Natural killer cell (primary cell): ENCODE results near the gene MICA. TPM values are rescaled to one million over a fixed set of nuclear protein-coding genes. Genes with fewer than 3 reads are reported as not detected.

Source experiments
- ATAC-seq, 3 donors: fragments of 150-1000 bp in 2 of 3; fragments of 200-7000 bp in 1 of 3; cut with Tn5 transposase; 1 replicate in 1 of 3; 2 replicates in 2 of 3; pipeline ENCODE4 v1.10.0; 2021; ENCODE audit warnings: mild to moderate bottlenecking in 2 of 3, moderate library complexity in 2 of 3
- DNase-seq, 2 donors: peaks; one replicate each; pipeline versions ENCODE4 v3.0.0 to v3.0.0-alpha.2; 2013 to 2021; ENCODE audit warnings: mixed read lengths in 1 of 2
- H3K27ac ChIP-seq: one replicate; pipeline ENCODE4 v1.5.1; 2013; ENCODE audit warnings: mild to moderate bottlenecking, low read length
- H3K27me3 ChIP-seq: one replicate; pipeline ENCODE4 v1.6.1; 2013; ENCODE audit warnings: low read length; ENCODE audit not compliant: control insufficient read depth, insufficient read depth
- H3K36me3 ChIP-seq: one replicate; pipeline ENCODE4 v1.6.1; 2013; ENCODE audit warnings: low read length; ENCODE audit not compliant: control insufficient read depth, insufficient read depth
- H3K4me1 ChIP-seq: one replicate; pipeline ENCODE4 v1.6.1; 2013; ENCODE audit warnings: low read length; ENCODE audit not compliant: control insufficient read depth, insufficient read depth
- H3K4me3 ChIP-seq: one replicate; pipeline ENCODE4 v1.5.1; 2013; ENCODE audit warnings: low read length
- H3K9me3 ChIP-seq: one replicate; pipeline ENCODE4 v1.6.1; 2013; ENCODE audit warnings: low read length; ENCODE audit not compliant: control insufficient read depth, insufficient read depth
- H3K27ac Mint-ChIP-seq, 2 donors: one replicate each; pipeline ENCODE4 v1.8.0; 2022; ENCODE audit warnings: mild to moderate bottlenecking in 2 of 2, mixed read lengths in 2 of 2, moderate library complexity in 1 of 2
- H3K27me3 Mint-ChIP-seq, 2 donors: one replicate each; pipeline ENCODE4 v1.8.0; 2022; ENCODE audit warnings: low read depth in 2 of 2, mixed read lengths in 2 of 2
- H3K36me3 Mint-ChIP-seq: one replicate; pipeline ENCODE4 v1.8.0; 2022; ENCODE audit warnings: mixed read lengths
- H3K4me1 Mint-ChIP-seq, 2 donors: one replicate each; pipeline ENCODE4 v1.8.0; 2022; ENCODE audit warnings: mixed read lengths in 2 of 2
- H3K4me3 Mint-ChIP-seq: one replicate; pipeline ENCODE4 v1.8.0; 2022; ENCODE audit warnings: mild to moderate bottlenecking, moderate library complexity, mixed read lengths
- H3K9me3 Mint-ChIP-seq, 2 donors: one replicate each; pipeline ENCODE4 v1.8.0; 2022; ENCODE audit warnings: mixed read lengths in 2 of 2
- WGBS: methylation state at CpG from one replicate; pipeline ENCODE4 v1.1.7; 2013; ENCODE audit warnings: missing lambda C conversion rate; ENCODE audit not compliant: insufficient coverage; 5-methylcytosine and 5-hydroxymethylcytosine counted together
- intact Hi-C: fragments of 100-400 bp; cut with micrococcal nuclease; formaldehyde crosslinking; loops from one replicate; pipeline ENCODE4 v1.14.2; 2022
- total RNA-seq, 4 donors: library from RNA; stranded (reverse); fragments of 120-200 nt in 1 of 4; gene quantifications; one replicate each; pipeline versions ENCODE4 v1.2.3 to v1.2.4, GENCODE V29; 2013 to 2022
- TF ChIP-seq, protein P1 (sequence below): fragments of 200-600 bp; IDR thresholded peaks from one replicate; pipeline ENCODE4 v1.8.0; 2022; ENCODE audit warnings: antibody characterized with exemption

The MICA gene
- total RNA-seq, 3 donors from 2014 or later (not counting 1 experiment from before 2014, with no cell fraction given) = 9.3 to 19.7 (median 11.4) TPM

DNA sequence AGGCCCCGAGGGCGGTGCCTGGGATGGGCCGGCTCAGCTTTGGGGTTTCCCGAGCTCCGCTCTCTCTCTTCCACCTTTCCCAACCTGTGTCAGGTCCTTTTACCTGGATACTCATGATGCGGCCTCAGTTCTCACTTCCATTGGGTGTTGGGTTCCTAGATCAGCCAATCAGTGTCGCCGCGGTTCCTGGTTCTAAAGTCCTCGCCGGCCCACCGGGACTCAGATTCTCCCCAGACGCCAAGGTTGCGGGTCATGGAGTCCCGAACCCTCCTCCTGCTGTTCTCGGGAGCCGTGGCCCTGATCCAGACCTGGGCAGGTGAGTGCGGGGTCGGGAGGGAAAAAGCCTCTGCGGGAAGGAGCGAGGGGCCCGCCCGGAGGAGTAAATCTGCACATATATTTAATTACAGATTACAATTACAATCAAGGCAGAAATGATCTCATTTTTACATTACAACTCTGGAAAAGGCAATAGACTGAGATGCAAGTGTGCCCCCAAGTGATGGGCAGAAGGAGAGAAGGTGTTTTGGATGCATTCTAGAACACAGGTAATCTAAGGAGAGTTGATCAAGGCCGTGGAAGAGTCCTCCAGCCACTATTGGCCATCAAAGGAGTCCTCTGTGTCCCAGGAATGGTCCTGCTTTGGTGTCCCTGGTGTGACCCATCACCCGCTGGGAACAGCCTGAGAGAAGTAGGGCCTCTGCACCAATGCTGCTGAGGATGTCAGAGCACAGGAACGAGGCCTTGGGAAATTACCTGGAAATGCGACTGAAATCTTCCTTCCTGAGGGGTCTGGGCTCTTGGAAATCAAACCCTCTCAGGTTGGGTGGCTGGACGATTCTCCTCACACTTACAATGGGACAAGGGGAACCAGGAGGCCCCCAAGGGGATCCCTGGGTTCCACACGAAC is 59.8 kb downstream of the MICA start:
- no peaks in the 10 kb centered on the region for H3K27me3 ChIP-seq
- peaks cover 55% of the 10 kb centered on the region for H3K4me1 ChIP-seq
- peak; percentile 59 to 93 for DNase-seq
- Mint-ChIP-seq H3K9me3 (no peaks in the 10 kb centered on the region), H3K4me3 (peak overlapping the region; percentile 100), H3K36me3 (peaks cover 8% of the 10 kb centered on the region), H3K27ac (peak overlapping the region; percentile 99 to 100), H3K4me1 (peaks cover 64 to 66% of the 10 kb centered on the region in 2 donors), H3K27me3 (peaks cover 0 to 3% of the 10 kb centered on the region in 2 donors)
- H3K27ac ChIP-seq = peak overlapping the region; percentile 91
- H3K36me3 ChIP-seq = peaks cover 23% of the 10 kb centered on the region
- H3K4me3 ChIP-seq = peak overlapping the region; percentile 87
- no peaks in the 10 kb centered on the region for H3K9me3 ChIP-seq
- peak; percentile 88 to 94 (median 91) for ATAC-seq
- TF ChIP-seq, protein P1, sequence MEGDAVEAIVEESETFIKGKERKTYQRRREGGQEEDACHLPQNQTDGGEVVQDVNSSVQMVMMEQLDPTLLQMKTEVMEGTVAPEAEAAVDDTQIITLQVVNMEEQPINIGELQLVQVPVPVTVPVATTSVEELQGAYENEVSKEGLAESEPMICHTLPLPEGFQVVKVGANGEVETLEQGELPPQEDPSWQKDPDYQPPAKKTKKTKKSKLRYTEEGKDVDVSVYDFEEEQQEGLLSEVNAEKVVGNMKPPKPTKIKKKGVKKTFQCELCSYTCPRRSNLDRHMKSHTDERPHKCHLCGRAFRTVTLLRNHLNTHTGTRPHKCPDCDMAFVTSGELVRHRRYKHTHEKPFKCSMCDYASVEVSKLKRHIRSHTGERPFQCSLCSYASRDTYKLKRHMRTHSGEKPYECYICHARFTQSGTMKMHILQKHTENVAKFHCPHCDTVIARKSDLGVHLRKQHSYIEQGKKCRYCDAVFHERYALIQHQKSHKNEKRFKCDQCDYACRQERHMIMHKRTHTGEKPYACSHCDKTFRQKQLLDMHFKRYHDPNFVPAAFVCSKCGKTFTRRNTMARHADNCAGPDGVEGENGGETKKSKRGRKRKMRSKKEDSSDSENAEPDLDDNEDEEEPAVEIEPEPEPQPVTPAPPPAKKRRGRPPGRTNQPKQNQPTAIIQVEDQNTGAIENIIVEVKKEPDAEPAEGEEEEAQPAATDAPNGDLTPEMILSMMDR = no peak
- intact Hi-C loops = no loop called here
- WGBS = 3% methylated on average over 28 of the region's 29 CpGs

DNA sequence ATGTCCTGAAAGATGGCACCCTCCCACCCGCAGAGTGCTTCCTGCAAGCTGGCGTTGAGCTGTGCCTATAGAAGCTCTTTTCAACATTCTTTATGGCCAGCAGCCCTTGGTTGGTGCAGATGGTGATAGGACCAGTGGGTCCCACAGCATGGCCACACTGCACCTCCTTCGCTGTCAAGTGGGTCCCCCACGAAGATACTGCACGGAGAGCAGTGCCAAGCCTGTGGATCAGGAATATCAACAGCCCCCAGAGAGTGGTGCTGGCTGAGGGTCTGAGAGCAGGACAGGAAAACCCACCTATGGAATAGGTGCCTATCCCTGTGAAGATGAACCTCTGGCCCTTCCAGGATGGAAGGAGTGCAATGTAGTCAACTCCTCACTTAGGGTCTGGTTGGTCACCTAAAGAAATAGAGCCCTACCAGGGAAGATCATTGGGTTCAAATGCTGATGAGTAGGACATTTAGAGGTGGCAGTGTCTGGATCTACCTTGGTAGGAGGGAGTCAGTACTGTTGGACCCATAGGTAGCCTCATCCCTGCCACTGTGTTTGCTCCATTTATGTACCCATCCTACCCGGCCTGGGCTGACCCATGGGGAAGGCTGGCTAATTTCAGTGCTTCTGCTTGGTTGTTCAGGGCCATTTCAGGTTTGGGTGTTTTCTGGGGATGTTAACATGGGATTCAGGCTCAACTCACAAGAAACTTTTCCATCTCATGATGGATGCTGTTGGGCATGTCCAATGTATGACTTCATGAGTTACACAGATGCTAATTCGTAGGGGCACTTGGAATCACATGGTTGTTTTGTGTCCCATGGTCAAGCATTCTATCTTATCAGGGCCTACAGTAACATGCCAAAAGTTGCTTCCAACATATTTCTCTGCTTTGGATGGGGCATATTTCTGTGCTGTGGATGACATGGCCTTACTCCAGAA is 61.1 kb downstream of the MICA start:
- no peaks in the 10 kb centered on the region for H3K9me3 Mint-ChIP-seq
- TF ChIP-seq, protein P1 = no peak
- H3K4me3 ChIP-seq = peak overlapping the region; percentile 87
- peak overlapping the region; percentile 91 for H3K27ac ChIP-seq
- H3K36me3 Mint-ChIP-seq = peaks cover 8% of the 10 kb centered on the region
- no peaks in the 10 kb centered on the region for H3K27me3 ChIP-seq
- no peaks in the 10 kb centered on the region for H3K9me3 ChIP-seq
- peak in 1 of 2 donors; percentile 50 for DNase-seq
- no peaks in the 10 kb centered on the region for H3K27me3 Mint-ChIP-seq
- intact Hi-C loops = no loop called here
- WGBS = 64% methylated on average over 6 of the region's 7 CpGs
- no peak for ATAC-seq
- H3K4me3 Mint-ChIP-seq = peak overlapping the region; percentile 100
- H3K4me1 Mint-ChIP-seq = peaks cover 71 to 78% of the 10 kb centered on the region in 2 donors
- H3K27ac Mint-ChIP-seq = peak overlapping the region; percentile 99 to 100
- peaks cover 26% of the 10 kb centered on the region for H3K36me3 ChIP-seq
- H3K4me1 ChIP-seq = peaks cover 68% of the 10 kb centered on the region

Other genes with a start within 250 kb of the MICA start
- gene CCHCR1, start 245.8 kb upstream of the MICA start, total RNA-seq = 10 to 100 TPM; 13.0 to 20.7 (median 16.9) TPM
- 10 to 100 TPM in 1 of 3 donors, 1 to 10 TPM in 2; 7.2 to 12.0 (median 9.2) TPM for gene TCF19, start 245.0 kb upstream of the MICA start, total RNA-seq
- gene POU5F1, start 232.9 kb upstream of the MICA start, total RNA-seq = not detected
- gene HLA-C, start 131.5 kb upstream of the MICA start, total RNA-seq = 1,000 to 10,000 TPM; 2,828 to 3,894 (median 3,245) TPM
- over 10,000 TPM in 2 of 3 donors, 1,000 to 10,000 TPM in 1; 9,586 to 11,061 (median 11,048) TPM for gene HLA-B, start 46.4 kb upstream of the MICA start, total RNA-seq
- 10 to 100 TPM; 33.5 to 39.0 (median 37.6) TPM for gene MICB, start 94.5 kb downstream of the MICA start, total RNA-seq
- gene MCCD1, start 125.4 kb downstream of the MICA start, total RNA-seq = not detected
- 100 to 1,000 TPM; 506 to 571 (median 534) TPM for gene DDX39B, start 138.4 kb downstream of the MICA start, total RNA-seq
- gene ATP6V1G2, start 143.0 kb downstream of the MICA start, total RNA-seq = 1 to 10 TPM; 1.0 to 2.5 (median 2.1) TPM
- 10 to 100 TPM in 2 of 3 donors, 1 to 10 TPM in 1; 8.1 to 10.9 (median 10.7) TPM for gene NFKBIL1, start 144.0 kb downstream of the MICA start, total RNA-seq
- 10 to 100 TPM in 1 of 3 donors, 1 to 10 TPM in 2; 7.6 to 13.1 (median 8.7) TPM for gene LTA, start 168.7 kb downstream of the MICA start, total RNA-seq
- 10 to 100 TPM; 24.2 to 60.8 (median 46.9) TPM for gene TNF, start 172.0 kb downstream of the MICA start, total RNA-seq
- gene LTB, start 178.8 kb downstream of the MICA start, total RNA-seq = 10 to 100 TPM; 17.7 to 42.1 (median 32.6) TPM
- 100 to 1,000 TPM in 1 of 3 donors, 10 to 100 TPM in 2; 25.4 to 120 (median 50.5) TPM for gene LST1, start 182.7 kb downstream of the MICA start, total RNA-seq
- gene NCR3, start 189.4 kb downstream of the MICA start, total RNA-seq = 100 to 1,000 TPM; 120 to 173 (median 137) TPM
- gene AIF1, start 211.6 kb downstream of the MICA start, total RNA-seq = 10 to 100 TPM in 2 of 3 donors, 1 to 10 TPM in 1; 8.7 to 47.0 (median 17.9) TPM
- gene PRRC2A, start 217.1 kb downstream of the MICA start, total RNA-seq = 100 to 1,000 TPM; 264 to 294 (median 294) TPM
- 100 to 1,000 TPM; 264 to 303 (median 274) TPM for gene BAG6, start 249.1 kb downstream of the MICA start, total RNA-seq